Activated naive CD4-positive, alpha-beta T cell (primary cell): Measurements from ENCODE around the gene MAPK11.

ENCODE experiments used
- DNase-seq, 4 experiments: peaks; one replicate each; lab custom pipeline; 2025; lab: John Stamatoyannopoulos, UW

MAPK11 gene

GRCh38 chr22:50260801-50261614 is 9.2 kb downstream of the MAPK11 start:
- peak in 1 of 4 experiments; percentile 15 for DNase-seq

- DNase-seq = no peak
Observed at GRCh38 chr22:50260434-50260800, 9.8 kb downstream of the MAPK11 start.

- no peak for DNase-seq
Observed at GRCh38 chr22:50259302-50259701, 10.9 kb downstream of the MAPK11 start.

DNA sequence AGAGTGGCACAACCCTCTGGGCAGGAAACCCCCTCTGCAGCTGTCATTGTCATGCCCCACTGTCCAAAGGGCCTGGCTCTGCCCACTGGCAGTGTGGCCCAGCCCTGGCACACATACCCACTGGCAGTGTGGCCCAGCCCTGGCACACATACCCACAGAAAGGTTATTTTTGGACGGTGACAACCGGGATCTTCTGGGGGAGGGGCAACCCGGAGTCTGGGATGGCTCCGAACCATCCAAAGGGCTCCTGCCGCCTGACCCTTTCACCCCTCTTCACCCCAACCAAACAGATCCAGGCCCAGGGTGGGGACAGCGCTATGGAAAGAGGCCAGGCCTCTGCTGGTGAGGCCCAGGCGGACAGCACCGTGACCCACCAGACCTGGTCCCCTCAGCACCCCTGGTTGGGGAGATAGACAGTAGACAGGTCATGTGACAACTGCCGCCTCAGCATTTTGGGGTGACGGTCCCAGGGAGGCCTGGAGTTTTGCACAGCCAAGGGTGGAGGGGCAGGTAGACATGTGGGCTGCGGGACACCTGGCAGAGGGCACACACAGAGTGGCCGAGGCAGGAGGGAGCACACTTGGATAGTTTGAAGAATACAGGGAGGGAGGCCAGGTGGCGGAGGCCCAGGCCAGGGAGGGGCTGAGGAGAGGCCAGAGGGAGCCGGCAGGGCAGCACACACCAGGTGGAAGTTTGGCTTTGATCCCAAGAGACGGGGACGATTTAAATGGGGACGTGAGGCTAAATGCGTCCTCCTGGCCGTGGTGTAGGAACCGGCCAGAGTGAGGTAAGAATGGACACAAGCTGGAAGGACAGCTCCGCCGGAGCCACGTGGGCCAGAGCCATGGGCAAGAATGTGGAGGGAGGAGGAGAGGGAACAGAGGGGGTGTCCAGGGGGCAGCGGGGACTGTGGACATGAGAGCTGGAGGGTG is 11.6 kb downstream of the MAPK11 start:
- DNase-seq = no peak

DNA sequence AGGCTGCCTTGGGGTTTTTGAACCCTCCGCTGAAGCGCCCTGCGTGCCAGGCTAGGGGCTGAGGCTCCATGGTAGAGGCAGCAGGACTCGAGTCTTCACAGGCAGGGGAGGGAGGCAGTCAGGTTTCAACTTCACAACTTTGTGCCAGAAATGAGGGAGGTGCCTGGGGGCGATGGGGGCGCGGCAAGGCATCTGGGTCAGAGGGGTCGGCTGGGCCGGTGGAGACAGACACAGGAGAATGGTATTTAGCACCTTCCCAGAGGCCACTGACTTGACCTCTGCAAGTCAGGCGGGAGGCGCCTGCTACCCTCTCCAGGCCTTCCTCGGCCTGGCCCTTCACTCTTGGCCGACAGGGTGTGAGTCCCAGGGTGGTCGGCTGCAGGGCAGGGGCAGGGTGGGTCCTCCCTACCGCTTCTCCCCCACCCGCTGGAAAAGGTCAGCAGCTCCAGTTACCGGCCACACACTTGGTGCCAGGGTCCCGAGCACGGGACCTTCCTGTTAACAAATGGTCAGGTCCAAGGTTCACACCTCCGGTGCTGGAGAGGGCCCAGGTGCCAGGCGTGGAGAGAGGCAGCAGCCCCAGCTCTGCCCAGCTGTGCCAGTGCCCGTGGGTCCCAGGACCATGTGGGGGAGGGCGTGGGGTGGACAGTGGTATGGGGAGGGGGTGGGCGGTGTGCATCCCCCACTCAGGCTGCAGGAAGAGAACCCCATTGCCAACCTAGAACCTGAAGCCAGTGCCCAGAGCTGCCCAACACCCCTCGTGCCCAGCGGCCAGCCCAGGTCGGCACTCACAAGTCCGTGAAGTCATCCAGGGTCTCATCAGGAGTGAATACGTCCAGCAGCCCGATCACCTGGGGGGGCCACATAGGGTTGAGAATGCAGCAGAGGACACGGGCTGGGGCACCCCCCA is 12.5 kb downstream of the MAPK11 start:
- no peak for DNase-seq

DNA sequence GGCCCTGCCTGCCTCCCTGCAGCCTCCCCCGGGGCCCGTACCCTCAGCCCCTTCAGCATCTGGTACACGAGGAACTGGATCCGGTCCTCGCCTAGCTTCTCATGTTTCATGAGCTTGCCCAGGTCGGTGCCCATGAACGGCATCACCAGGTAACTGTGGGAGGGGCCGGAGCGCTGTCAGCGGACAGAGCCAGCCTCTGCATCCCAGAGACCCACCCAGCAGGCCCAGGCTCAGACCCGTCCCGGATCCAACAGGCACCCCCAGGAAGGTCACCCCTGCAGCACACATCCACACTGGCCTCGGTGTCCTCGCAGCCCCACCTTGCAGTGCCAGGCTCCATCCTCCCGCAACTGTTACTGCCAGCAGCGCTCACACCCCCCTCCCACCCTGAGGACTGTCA is 13.1 kb downstream of the MAPK11 start:
- DNase-seq = no peak

- no peak for DNase-seq
Observed at GRCh38 chr22:50256258-50256862, 13.8 kb downstream of the MAPK11 start.

GRCh38 chr22:50255607-50256006 is 14.6 kb downstream of the MAPK11 start:
- no peak for DNase-seq

- no peak for DNase-seq
Observed at GRCh38 chr22:50255099-50255498, 15.1 kb downstream of the MAPK11 start.

- DNase-seq = no peak
Observed at GRCh38 chr22:50253941-50254340, 16.2 kb downstream of the MAPK11 start.

DNA sequence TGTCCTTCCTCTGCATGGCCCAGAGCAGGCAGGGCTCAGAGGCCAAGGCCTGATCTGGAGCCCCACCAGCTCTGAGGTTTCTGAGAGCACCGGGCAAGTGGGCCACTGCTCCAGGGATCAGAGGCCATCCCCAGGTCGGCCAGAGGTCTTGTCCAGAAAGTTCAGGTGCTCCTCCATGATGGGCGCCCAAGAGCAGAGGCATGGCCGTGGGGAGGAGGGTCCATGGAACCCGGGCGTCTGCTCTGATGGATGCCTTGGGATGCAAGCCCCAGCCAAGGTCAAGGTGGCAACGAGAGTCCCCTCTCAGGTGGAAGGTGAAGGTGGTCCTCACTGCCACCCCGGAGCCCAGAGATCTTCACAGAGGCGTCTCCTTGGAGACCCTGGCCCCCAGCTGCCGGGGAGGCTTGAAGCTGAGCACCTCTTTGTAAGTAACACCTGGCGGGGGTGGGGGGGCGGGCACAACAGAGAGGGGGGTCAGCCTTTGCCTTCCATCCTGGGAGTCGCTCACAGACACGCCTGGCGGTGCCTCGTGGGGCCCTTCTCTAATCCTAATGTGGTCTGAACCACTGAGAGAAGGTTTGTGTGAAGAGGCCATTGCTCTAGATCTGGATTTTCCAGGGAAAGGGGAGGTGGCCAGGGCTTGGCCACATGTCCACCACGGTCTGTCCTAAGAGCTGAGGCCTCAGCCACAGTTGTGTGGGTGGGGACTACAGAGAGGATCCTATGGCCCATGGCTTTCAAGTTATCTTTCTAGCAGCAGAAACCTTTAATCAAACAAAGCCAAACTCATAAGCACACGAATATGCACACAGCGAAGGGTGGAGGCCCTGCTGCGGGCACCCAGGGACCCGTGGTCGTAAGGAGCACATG is 16.9 kb downstream of the MAPK11 start:
- DNase-seq = no peak

DNA sequence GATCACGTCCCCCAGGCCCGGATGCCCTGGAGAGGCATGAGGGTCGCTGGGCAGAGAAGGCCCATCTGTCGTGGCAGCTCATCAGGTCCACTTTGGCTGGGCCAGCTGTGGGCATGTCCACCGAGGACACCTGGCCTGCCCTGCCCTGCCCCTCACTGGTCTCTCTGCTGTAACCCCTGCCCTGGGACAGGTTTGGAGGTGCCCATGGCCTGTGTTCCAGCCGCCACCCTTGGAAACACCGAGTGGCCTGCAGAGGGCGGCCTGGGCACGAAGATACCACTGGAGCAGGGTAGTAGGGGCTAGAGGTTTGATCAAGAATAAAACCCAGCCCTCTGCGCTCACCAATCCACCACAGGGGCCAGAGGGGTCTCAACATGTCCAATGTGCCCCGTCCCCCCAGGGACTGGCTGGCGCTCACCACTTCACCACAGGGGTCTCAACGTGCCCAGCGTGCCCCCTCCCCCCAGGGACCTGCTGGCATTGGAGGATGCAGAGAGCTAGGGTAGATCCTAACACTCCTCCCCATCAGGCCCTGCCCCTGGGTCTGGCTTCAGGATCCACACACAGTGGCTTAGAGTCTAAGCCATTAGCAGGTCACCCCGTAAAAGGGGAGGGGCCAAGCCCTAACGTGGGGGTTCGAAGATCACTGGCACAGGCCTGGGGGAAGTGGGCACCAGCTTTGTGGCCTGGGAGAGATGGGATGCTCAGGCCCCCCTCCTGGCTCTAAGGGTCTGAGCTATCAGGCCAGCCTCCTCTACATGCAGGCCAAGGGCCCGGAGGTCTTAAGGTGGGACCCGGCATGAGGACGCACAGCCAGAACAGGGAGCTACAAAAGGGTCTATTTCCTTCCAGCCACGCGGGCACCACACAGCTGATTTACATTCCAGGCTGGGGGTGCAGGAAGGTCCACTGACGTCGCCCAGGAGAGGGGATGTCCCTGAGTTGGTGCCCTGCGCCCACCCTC is 17.8 kb downstream of the MAPK11 start:
- peak; percentile 33 to 68 (median 45) for DNase-seq

DNA sequence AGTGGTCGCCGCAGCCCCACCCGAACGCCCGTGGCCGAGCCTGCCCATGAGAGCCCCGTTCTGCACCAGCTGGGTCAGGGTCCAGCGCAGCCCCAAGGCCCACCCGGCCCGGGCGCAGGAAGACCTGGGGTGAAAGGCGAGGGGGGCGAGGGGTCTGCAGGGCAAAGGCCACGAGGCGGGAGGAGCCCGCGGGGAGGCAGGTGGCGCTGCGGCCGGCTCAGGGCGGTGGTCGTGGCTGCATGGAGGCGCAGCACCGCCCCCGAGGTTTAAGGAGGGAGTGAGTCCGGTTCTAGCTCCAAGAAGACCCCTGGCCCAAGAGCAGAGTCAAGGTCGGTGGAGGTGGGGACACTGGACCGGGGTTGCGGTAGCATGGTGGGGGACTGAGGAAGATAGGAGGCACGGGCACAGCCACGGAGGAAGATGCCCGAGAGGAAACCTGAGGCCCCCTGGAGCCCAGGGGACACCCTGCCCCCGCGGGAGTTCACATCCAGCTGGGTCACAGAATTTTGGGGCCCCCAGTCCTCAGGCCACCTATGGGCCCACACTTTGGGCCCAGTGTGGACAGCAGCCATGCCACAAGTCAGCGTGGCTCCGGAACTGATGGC is 18.6 kb downstream of the MAPK11 start:
- DNase-seq = no peak

DNA sequence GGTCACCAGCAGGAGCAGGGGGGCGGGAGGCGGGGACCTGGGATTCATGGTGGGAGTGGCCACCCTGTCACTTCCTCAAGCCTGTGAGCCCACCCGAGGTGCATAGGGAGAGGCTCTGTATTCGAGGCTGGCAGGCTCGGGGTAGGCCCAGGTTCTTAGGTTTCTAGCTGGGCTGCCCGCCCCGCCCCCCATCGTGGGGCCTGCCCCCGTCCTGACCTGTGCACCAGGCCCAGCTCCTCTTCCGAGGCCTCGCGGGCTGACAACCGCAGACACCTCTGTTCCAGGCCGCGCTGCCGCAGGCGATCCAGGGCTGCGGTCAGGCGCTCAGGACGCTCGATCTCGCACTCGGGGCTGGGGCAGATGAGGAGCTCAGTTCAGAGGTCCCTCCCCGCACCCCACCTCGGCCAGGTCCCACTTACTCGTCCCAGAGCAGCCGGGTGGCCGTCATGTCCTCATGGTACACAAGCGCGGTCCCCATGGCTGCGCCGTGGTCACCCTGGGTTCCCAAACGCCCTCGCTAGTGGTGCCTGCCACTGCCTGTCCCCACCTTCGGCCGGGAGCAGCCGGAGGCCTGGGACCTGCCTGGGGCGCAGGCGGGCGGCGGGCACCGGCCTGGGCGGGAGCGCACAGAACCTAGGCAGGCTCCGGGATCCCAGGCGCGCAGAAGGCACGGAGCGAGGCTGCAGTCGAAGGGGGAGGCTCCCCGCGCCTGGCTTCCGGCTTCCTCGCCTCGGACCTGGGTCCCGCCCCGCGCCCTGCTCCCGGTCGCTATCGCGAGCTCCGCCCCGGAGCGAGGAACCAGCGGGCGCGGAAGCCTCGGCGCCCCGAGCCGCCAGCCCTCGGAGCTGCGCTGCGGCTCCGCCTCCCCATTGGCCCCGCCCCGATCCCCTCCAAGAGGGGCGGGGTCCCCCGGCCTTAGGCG is 19.4 kb downstream of the MAPK11 start, which contains the start of gene HDAC10:
TSS of gene HDAC10 (minus strand) at position 711 of the 922 bp plus-strand sequence. CDS start at position 478, 233 bp downstream.
- peak in 3 of 4 experiments; percentile 47 to 77 (median 60) for DNase-seq

- no peak for DNase-seq
Observed at GRCh38 chr22:50250249-50250554, 20.0 kb downstream of the MAPK11 start.

GRCh38 chr22:50249341-50250248 is 20.6 kb downstream of the MAPK11 start:
- no peak for DNase-seq
